NB4 (cell line): Measurements from ENCODE around the gene MAU2.

Experiments used
- DNase-seq: peaks from one replicate; pipeline ENCODE4 v3.0.0; 2010; ENCODE audit warnings: low read depth
- H3K4me3 ChIP-seq: one replicate; pipeline ENCODE4 v1.5.1; 2011; ENCODE audit warnings: mild to moderate bottlenecking, low read depth, low read length, moderate library complexity
- MYC ChIP-seq: IDR thresholded peaks from 2 replicates; pipeline ENCODE4 v1.6.1; 2011; ENCODE audit warnings: low read depth, low read length
- POLR2A ChIP-seq: IDR thresholded peaks from 2 replicates; pipeline ENCODE4 v1.6.1; 2011; ENCODE audit warnings: mild to moderate bottlenecking; ENCODE audit not compliant: insufficient read length; ENCODE audit errors: extremely low read depth
- TF ChIP-seq, protein P1 (sequence below): IDR thresholded peaks from 2 replicates; pipeline ENCODE4 v1.6.1; 2011; ENCODE audit warnings: low read depth, low read length
- TF ChIP-seq, protein P2 (sequence below): IDR thresholded peaks from one replicate; pipeline ENCODE4 v1.5.1; 2012; ENCODE audit warnings: low read depth, low read length

MAU2 gene

DNA sequence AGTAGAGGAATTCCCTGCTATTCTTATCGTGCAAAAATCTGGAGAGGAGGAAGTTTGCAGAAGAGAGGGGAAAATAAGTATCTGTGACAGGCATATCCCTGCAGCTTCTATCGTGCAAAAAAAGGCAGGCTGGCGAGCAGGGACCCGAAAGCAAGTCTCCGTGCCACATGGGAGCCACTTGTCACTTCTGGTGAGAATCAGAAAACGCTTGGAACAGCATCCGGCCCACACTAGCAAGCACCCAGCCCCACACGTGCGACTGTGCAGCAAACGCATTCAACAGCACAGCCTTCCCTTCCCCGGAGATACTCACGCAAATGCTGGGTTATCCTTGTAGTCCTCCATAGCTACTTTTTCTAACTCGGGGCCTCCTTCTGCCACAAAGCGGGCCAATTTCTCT, 17.2 kb upstream of the MAU2 start:
- no peak for TF ChIP-seq MYC
- TF ChIP-seq, protein P1, sequence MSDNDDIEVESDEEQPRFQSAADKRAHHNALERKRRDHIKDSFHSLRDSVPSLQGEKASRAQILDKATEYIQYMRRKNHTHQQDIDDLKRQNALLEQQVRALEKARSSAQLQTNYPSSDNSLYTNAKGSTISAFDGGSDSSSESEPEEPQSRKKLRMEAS = no peak
- TF ChIP-seq, protein P2, sequence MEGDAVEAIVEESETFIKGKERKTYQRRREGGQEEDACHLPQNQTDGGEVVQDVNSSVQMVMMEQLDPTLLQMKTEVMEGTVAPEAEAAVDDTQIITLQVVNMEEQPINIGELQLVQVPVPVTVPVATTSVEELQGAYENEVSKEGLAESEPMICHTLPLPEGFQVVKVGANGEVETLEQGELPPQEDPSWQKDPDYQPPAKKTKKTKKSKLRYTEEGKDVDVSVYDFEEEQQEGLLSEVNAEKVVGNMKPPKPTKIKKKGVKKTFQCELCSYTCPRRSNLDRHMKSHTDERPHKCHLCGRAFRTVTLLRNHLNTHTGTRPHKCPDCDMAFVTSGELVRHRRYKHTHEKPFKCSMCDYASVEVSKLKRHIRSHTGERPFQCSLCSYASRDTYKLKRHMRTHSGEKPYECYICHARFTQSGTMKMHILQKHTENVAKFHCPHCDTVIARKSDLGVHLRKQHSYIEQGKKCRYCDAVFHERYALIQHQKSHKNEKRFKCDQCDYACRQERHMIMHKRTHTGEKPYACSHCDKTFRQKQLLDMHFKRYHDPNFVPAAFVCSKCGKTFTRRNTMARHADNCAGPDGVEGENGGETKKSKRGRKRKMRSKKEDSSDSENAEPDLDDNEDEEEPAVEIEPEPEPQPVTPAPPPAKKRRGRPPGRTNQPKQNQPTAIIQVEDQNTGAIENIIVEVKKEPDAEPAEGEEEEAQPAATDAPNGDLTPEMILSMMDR = no peak
- TF ChIP-seq POLR2A = no peak
- no peak for DNase-seq

DNA sequence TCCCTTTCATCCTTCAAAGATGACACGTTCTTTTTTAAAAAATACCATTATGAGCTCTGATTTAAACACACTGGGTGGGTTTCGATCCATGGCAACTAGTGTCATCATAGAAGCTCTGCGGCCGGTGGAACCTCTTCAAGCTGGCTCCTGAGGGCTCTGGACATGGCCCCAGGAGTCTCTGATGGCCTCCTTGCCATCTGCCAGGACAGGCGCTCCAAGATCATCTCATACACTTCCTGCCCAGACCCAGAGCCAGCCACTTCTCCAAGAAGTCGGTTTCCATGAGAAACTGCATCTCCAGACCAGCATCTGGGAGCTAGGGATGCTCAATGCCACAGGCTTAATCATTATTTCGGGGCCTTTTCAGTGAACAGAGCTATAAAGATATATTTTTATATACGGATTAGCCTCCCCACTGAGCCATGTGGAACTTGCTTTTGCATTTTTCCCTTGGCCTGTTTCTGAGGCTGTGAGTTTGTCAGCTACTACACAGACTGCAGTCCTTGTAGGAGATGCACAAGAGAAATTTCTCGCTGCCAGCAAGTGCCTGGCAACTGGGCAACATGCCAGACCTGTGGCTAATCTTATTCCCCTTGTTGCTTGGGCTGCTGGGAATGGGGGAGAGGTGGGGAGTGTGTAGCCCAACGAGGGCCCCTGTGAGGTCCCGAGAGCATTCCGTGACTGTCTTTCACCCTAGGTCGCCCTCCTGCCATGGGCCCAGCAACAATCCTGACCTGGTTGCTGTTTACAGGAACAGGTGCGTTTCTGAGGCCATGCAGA, 16.3 kb upstream of the MAU2 start:
- no peak overlapping the region for H3K4me3 ChIP-seq
- DNase-seq = no peak
- TF ChIP-seq MYC = no peak
- TF ChIP-seq, protein P1 = no peak
- TF ChIP-seq, protein P2 = no peak

More for the DNA sequence above, 17.2 kb upstream of the MAU2 start:
- H3K4me3 ChIP-seq = no peak overlapping the region

DNA sequence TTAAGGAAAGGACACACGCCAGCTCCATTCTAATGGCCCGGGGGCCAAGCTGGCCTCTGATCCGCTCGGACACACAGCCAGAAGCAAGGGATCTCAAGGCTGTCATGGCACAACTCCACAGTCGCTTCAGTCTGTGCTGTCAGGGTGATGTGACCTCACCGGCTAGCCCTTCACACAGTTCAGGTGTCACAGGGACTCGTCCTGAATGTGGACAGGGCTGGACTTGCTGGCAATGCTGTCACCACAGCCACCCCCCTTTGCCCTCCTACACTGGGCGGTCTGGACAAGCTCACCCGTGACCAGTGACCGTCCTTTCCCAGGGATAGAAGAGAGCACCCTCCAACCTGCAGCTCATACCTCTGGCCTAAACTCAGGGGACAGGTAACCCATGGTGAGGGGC, 15.6 kb upstream of the MAU2 start:
- H3K4me3 ChIP-seq = no peak overlapping the region
- no peak for TF ChIP-seq MYC
- TF ChIP-seq, protein P2 = no peak
- no peak for TF ChIP-seq POLR2A
- TF ChIP-seq, protein P1 = no peak
- no peak for DNase-seq

DNA sequence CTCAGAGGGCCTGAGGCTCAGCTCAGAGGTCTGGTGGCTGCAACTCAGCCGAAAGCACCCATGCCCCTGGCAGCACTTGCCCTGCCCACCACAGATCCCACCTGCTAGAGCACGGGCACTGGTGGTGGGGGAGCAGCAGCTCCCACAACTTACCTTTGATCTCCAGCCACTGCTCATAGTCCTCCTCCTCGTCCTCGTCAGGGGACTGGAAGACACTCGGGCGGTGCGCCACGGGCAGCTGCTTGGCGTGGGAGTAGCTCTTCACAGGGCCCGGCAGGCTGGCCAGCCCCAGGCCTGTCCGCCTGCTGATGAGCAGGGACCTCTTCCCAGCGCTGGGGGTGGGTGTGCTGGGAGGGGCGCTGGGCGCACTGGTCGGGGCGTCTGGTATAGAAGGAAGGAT, 14.9 kb upstream of the MAU2 start:
- H3K4me3 ChIP-seq = no peak overlapping the region
- DNase-seq = no peak
- TF ChIP-seq POLR2A = no peak
- TF ChIP-seq, protein P1 = no peak
- TF ChIP-seq MYC = no peak
- TF ChIP-seq, protein P2 = no peak

DNA sequence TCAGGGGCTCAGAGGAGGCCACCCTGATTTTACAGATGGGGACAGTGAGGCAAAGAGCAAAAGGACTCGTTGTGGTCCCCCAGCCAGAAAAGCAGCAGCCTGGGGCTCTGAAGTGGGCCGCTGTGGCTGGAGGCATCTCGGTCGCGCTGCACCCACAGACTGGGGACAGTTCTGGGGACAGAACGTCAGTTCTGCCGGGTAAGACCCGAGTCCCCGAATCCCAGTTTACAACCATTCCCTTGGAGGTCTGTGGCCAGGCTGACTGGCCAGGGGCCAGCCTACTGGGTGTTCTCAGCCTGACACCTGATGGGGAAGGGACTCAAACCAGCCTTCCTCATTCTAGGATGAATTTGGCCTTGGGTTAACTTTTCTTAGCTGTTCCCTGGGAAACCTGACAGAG, 14.4 kb upstream of the MAU2 start:
- no peak overlapping the region for H3K4me3 ChIP-seq
- TF ChIP-seq POLR2A (no peak), MYC (no peak)
- TF ChIP-seq, protein P2 = no peak
- TF ChIP-seq, protein P1 = no peak
- no peak for DNase-seq
